A549 (cell line): ENCODE measurements around the gene IFNB1.

Source experiments
- CBX2 ChIP-seq: fragments of 200-600 bp; sonication (generic); IDR thresholded peaks from 2 replicates; pipeline ENCODE4 v1.6.1; 2016; ENCODE audit warnings: low read depth, mild to moderate bottlenecking, borderline replicate concordance
- CEBPB ChIP-seq, 2 experiments: fragments of >200 bp in 1 of 2; sonication (Bioruptor Twin) in 1 of 2; formaldehyde crosslinking in 1 of 2; IDR thresholded peaks; 2 replicates each; pipeline ENCODE4 v1.6.1; 2012 to 2016
- CTCF ChIP-seq: fragments of >200 bp; sonication (Bioruptor Twin); formaldehyde crosslinking; IDR thresholded peaks from 3 replicates; pipeline ENCODE4 v1.5.1; 2016
- HMGXB4 ChIP-seq: fragments of 250-450 bp; sonication (Bioruptor Pico); IDR thresholded peaks from 2 replicates; pipeline ENCODE4 v1.5.0; 2021; ENCODE audit warnings: mild to moderate bottlenecking, moderate library complexity, borderline replicate concordance
- JUNB ChIP-seq: fragments of >200 bp; sonication (Bioruptor Twin); formaldehyde crosslinking; IDR thresholded peaks from 2 replicates; pipeline ENCODE4 v1.6.1; 2016
- MAX ChIP-seq: IDR thresholded peaks from 2 replicates; pipeline ENCODE4 v1.6.1; 2012
- POLR2A ChIP-seq: IDR thresholded peaks from 2 replicates; pipeline ENCODE4 v1.6.1; 2012; ENCODE audit warnings: mild to moderate bottlenecking, low read length
- RARB ChIP-seq: fragments of 250-450 bp; sonication (Bioruptor Pico); IDR thresholded peaks from 2 replicates; pipeline ENCODE4 v1.8.0; 2021; ENCODE audit warnings: mild to moderate bottlenecking, moderate library complexity
- REST ChIP-seq: fragments of 200-600 bp; sonication (generic); IDR thresholded peaks from 2 replicates; pipeline ENCODE4 v1.6.1; 2016; ENCODE audit warnings: antibody characterized with exemption, mild to moderate bottlenecking, moderate library complexity
- SMC3 ChIP-seq: fragments of >200 bp; sonication (Bioruptor Twin); formaldehyde crosslinking; IDR thresholded peaks from 3 replicates; pipeline ENCODE4 v1.6.1; 2018; ENCODE audit warnings: inconsistent platforms
- ZFP36 ChIP-seq: fragments of 450-650 bp; IDR thresholded peaks from 2 replicates; pipeline ENCODE4 v1.6.1; 2014; ENCODE audit warnings: borderline replicate concordance; ENCODE audit not compliant: partially characterized antibody

- TF ChIP-seq HMGXB4: no peak
- no peak for TF ChIP-seq SMC3
- no peak for TF ChIP-seq CEBPB (IDR thresholded peaks at IDR 0.05)
- TF ChIP-seq MAX: no peak
- TF ChIP-seq ZFP36: no peak
- TF ChIP-seq CBX2: no peak
- no peak for TF ChIP-seq POLR2A
- TF ChIP-seq CTCF: no peak
- no peak for TF ChIP-seq REST
- TF ChIP-seq JUNB: no peak
- TF ChIP-seq RARB: no peak
Observed at GRCh38 chr9:21060919-21061561, 16.7 kb downstream of the IFNB1 start.
